GM19043 (cell line): ENCODE results near the gene PBOV1.
"Not testable (repeated sequence)": the region's sequence is repeated elsewhere in the genome, so short reads cannot be mapped to it uniquely, and the experiment has no call there.

ENCODE experiments used
- ATAC-seq: cut with Tn5 transposase; IDR thresholded peaks from one replicate; pipeline ENCODE4 v1.9.1; 2021; ENCODE audit warnings: low read depth; ENCODE audit not compliant: unreplicated experiment

Gene PBOV1

DNA sequence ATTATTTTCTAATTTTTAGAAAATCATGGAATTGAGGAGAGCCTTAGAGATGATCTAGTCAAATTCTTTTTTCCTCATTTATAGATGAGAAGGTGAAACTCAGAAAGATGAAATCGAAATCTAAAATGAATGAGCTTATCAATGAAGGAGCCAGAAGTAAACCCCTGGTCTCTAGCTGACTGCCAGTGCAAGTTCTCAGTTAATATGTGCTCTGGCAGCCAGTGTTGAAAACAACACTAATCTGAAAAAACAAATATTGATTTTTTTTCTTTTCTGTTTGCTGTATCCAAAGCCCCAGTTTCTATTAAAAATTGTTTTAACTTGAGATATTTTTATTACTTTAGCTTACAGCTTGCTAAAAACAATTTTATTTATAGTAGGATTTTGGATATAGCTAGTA, 21.5 kb upstream of the PBOV1 start:
- no peak for ATAC-seq

DNA sequence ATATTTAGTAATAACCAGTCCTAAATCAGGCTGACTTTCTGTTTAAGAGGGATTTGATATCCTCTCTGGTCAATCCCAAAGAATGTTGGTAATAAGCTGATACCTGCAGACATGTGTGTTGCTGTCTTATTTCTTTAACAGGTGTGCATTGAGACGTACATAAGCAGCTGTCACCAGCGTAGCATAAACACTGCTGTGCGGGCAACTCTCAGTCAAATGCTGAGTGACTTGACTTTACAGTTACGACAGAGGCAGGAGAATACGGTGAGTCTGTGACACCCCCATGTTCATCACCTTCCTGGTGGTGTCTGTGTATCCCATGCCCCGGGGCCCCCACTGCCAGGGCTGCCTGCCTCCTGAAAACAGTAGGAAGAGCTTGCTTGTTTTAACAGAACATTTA, 20.1 kb upstream of the PBOV1 start:
- no peak for ATAC-seq

DNA sequence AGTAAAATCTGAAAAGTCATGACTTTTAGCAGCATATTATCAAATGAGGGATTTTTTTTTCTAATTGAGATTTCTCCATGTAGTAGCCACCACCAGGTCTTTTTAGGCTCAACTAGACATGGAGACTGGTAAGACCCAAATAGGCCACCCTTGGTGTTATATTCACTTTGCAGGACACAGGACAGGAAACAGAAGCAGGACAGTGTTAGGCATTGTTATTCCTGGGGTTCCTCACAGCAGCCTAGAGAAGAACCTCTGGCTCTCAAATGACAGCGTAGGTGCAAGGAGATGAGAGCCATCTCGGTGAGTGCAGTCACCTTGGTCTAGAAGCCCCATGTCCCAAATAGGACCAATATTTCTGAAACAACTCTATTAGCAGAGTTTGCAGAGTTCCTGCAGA, 19.2 kb upstream of the PBOV1 start:
- no peak for ATAC-seq

- ATAC-seq: no peak
These were observed 17.4 kb upstream of the PBOV1 start for GRCh38 chr6:138235693-138236092.

- no peak for ATAC-seq
These were observed 16.9 kb upstream of the PBOV1 start for GRCh38 chr6:138235205-138235604.

GRCh38 chr6:138234363-138234762, 16.1 kb upstream of the PBOV1 start:
- ATAC-seq: no peak

DNA sequence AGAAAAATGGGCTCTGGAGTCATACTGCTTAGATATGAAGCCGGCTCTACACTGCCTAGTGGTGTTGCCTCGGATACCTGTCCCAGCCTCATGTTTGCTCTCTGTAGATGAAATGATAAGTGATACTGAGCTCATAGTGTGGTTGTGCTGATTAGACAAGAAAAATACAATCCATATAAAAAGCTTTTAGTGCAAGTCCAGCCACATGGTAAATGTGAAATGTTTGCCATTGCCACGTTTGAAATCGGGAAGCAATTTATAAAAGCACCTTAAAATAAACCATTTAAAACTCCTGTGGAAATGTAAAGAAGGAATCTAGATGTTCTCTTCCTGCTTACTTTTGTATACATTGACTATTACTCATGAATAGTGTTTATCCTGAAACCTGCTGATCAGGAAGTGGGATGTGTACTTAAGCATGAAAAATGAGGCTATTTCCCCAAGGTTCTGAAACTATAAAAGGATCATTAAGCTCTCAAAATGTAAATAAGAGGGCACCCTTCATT, 13.1 kb upstream of the PBOV1 start:
- ATAC-seq: no peak

DNA sequence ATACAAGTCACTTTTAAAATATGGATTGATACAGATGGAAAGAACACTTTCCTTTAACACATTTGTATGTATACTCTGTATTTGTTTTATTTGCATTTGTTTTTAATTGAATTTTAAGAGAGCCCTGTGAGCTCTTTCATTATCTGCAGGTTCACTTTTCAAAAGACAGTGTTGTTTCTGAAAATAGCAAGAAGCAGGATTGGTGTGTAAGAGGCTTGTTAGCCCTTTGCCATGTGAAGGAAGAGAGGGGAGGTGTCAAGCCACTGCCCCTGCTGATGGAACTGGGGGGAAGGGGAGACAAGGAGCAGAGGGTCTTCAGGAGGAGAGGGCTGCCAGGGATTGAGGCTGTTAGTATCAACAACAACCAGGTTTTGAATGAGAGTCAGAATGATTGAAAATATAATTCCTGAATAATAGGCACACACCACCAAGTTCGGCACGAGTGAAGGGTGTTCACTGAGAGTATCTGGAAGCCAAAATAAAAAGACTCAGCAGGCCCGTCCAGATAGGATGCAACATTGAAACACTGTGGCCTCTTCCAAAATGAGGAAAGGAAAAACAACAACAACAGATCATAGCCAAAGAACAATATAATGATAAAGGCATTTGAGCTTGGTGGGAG, 12.6 kb upstream of the PBOV1 start:
- ATAC-seq: no peak

GRCh38 chr6:138230221-138230620, 11.9 kb upstream of the PBOV1 start:
- ATAC-seq: no peak

GRCh38 chr6:138229663-138230179, 11.4 kb upstream of the PBOV1 start:
- no peak for ATAC-seq

- ATAC-seq: no peak
These were observed 10.8 kb upstream of the PBOV1 start for GRCh38 chr6:138229072-138229471.

- ATAC-seq: no peak
These were observed 9.1 kb upstream of the PBOV1 start for GRCh38 chr6:138227316-138227781.

DNA sequence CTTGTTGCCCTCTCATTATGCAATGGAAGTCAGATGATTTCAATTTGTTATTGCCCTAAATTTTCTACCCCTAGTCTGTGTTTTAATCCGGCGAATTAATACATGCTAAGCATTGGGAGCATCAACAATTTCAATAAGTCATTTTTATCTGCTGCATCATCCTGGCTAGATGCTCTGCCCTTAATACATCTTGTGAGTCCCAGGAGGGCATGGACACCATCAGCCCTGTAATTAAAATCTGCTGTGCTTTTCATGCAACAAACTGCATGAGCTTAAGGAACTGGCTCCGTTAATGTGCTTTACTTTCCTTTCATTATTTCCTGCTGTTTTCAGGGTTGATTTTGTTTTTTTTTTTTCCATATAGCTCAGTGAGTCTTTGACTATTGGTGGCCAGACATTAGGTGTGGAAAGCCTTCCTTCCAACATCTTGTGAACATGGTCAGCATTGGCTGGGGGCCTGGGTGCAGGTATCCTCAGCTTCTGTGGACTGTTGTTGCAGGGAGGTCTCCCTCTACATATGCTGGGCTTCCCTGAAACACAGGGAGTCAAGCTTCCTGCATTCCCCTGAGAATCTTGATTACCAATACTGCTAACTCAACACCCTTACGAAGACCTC, 8.5 kb upstream of the PBOV1 start:
- no peak for ATAC-seq

GRCh38 chr6:138225953-138226352, 7.7 kb upstream of the PBOV1 start:
- no peak for ATAC-seq

GRCh38 chr6:138222901-138223546, 4.7 kb upstream of the PBOV1 start:
- ATAC-seq: no peak

GRCh38 chr6:138219901-138220300, 1.6 kb upstream of the PBOV1 start:
- no peak for ATAC-seq

DNA sequence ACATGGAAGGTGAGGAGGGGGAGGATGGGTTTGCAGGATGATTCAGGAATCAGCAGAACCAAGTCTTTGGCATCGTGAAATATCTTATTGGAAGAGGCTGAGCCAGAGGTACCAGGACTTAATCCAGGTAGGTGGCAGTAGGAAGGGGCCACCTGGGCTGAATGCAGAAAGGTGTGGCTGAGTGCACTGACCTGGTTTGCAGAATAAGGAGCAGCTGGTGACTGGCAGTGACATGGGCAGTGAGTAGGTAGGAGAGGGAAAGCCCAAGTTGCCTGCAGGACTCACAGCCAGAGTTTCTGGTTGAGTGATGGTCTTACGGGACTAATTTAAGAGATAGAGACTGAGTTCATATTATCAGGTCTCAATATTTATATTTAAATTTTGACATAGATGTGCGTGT, 1.1 kb upstream of the PBOV1 start:
- no peak for ATAC-seq

DNA sequence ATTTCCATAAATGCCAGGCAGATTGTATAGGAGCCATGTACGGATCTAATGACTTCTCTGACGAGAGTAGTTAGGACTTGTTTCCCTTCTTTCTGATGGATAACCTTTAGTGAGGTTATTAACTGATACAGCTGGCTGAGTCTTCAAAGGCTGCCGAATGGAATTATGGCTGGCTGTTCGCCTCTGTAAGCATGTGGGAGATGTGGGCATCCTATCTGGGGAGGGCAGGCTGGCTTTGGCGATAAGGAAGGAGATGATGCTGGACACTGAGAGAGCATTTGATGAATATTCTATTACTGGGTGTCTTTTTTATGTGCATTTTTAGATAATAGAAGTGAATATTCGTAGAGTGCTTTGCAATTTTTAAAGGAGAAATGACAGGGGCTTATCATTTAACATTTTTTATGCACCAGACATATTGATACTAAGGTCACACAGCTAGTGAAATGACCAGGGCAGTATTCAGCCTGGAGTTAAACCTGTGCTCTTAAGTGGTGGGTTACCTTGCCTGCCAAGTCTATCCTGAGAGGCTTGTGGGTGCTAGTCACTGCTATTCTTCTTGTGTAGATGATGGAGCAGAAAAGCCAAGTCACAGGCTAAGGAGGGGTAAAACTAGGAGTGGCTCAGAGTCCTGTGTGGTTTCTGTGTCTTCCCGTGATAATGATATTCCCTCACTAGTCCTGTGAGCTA, 3.1 kb downstream of the PBOV1 start:
- ATAC-seq: no peak

DNA sequence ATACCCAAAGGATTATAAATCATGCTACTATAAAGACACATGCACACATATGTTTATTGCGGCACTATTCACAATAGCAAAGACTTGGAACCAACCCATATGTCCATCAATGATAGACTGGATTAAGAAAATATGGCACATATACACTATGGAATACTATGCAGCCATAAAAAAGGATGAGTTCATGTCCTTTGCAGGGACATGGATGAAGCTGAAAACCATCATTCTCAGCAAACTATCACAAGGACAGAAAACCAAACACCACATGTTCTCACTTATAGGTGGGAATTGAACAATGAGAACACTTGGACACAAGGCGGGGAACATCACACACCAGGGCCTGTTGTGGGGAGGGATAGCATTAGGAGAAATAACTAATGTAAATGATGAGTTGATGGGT, 5.8 kb downstream of the PBOV1 start:
- ATAC-seq: not testable (repeated sequence)

DNA sequence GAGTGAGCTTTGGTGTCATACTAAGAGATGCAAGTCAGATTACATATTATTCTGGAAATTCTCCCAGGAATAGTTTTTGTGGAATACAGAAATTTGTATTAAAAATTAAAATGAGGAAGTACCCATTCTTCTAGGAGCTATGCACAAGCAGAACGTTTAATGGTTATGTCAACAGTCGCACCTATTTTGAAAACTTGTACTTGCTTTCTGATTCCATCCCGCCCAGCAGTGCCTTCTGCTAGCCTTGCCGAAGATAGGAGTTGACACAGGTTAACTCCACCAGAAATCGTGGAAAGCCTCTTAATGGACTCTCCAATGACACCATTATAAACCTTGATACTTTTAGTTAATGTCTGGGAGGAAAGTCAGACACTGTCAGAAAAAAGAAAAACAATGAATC, 6.7 kb downstream of the PBOV1 start:
- no peak for ATAC-seq

- no peak for ATAC-seq
These were observed 7.2 kb downstream of the PBOV1 start for GRCh38 chr6:138211048-138211581.
